Right ventricle myocardium inferior (tissue), 1 donor: ENCODE data around the gene TMEM184B. TPM values are rescaled to one million over a fixed set of nuclear protein-coding genes. Genes with fewer than 3 reads are reported as not detected.

ENCODE experiments used
- ATAC-seq: fragments of 200-7000 bp; cut with Tn5 transposase; one replicate; pipeline ENCODE4 v1.9.1; 2020; ENCODE audit warnings: mild to moderate bottlenecking, moderate library complexity
- DNase-seq: peaks from one replicate; pipeline ENCODE4 v3.0.0; 2021; ENCODE audit errors: missing footprints
- intact Hi-C: fragments of 100-400 bp; cut with DNase I; formaldehyde crosslinking; loops from one replicate; pipeline ENCODE4 v1.11.0; 2022
- total RNA-seq: library from RNA; stranded (reverse); fragmentation: NEBNext Ultra II Directional; extraction: Animal tissue kit (Norgen Biotek cat#: 25700); gene quantifications from one replicate; pipeline ENCODE4 v1.2.1, GENCODE V29; 2021
- donor health status: DM: no; HTN: yes; CAD: no; lungs with severe emphysema.

The TMEM184B gene
- total RNA-seq, 1 donor from 2014 or later: 43.1 TPM

DNA sequence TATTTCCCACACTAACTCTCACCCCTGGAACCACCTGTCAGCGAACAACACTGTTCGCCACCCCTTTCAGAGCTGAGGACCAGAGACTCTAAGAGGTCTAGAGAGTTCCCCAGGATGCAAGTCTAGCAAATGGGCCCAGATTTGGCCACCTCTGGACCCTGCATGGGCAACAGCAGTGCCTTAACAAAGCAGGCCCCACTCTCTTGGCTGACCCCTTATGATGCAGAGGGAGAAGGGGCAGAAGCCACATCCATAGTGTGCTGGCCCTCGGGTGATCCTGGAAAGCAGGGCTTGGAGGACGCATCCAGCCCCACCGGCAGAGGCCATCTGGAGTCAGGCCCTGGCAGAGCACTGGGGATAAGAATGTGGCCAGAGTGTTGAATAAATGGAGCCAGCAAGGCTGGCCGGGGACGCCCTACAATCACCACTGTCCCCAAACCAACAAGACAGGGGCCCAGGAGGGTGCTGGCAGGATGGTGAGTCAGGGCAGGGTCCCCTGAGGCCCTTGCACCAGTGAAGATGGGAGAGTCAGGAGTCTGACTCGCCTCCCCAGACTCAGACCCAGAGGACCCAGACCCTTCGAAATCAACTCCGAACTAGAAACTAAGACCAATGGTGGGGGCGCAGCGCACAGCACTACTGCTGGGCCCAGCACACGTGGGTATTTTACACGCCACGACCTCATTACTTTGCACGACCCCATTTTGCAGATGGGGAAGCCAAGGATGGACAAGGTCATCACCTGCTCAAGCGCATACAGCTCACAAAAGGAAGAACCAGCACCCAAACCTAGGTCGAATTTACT is 37.9 kb upstream of the TMEM184B start:
- peak; percentile 13 for ATAC-seq

DNA sequence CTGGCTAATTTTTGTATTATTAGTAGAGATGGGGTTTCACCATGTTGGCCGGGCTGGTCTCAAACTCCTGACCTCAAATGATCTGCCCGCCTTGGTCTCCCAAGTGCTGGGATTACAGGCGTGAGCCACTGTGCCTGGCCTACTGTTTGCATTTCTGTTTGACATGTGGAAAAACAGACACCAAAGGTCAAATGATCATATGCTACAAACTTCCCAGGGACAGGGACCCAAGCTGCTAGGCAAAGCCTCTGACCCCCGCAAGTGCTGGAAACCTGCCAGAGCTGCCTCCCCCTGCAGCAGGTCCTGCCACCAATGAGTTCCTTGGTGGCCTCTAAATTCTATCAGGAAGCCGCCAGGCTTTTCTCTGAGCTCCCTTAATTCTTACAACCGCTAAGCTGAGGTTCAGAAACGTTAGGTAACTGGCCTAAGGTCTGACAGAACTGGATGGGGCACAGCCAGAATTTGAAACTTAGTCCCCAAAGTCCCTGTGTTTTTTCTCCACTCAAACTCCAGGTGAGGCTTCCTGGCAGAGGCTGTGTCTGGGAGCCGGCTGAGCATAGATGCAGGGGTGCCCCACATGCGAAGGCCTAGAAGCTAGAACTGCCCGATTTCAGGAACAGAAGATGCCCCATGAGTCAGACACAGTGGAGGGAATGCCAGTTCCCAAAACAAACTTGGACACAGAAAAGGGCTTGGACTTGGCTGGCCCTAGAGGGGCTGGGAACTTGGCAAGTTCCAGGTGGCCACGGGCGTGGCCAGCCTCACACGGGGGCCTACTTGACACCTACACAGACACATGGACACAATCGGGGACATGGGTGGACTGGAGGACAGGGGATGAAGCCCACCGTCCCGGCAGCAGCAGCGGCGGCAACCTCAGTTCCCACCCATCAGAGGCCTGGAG is 37.1 kb upstream of the TMEM184B start:
- DNase-seq (no peak), ATAC-seq (peak; percentile 26)
- intact Hi-C loops: no loop called here

More for the DNA sequence above, 37.9 kb upstream of the TMEM184B start:
- intact Hi-C loops: no loop called here
- no peak for DNase-seq

DNA sequence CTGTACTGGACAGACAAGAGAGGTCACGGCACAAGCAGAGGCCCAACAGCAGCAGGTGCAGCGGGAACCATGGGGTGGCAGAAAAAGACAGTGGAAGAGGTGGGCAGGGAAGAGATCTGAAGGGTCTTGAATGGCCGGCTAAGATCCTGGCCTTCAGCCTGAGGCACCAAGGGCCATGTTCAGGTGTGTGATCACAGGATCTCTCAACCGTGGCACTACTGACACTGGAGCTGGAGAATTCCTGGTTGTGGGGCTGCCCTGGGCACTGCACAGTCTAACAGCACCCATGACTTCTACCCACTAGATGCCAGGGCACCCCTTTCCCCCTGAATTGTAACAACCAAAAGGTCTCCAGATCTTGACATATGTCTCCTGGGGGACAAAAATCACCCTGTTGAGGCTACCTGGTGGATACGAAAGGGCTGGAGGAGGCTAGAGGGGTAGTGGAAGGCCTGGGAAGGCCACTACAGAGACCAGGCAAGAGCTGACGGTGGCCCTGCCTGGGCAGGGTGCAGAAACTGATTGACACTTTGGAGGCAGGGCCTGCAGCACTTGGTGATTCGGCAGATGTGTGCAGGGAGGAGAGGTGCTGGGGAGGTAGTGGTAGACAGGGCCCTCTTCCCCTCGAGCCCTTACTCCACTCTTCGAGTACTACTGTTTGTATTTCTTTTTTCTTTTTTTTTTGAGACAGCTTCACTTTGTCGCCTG is 36.1 kb upstream of the TMEM184B start:
- DNase-seq (no peak), ATAC-seq (no peak)
- intact Hi-C loops: no loop called here

DNA sequence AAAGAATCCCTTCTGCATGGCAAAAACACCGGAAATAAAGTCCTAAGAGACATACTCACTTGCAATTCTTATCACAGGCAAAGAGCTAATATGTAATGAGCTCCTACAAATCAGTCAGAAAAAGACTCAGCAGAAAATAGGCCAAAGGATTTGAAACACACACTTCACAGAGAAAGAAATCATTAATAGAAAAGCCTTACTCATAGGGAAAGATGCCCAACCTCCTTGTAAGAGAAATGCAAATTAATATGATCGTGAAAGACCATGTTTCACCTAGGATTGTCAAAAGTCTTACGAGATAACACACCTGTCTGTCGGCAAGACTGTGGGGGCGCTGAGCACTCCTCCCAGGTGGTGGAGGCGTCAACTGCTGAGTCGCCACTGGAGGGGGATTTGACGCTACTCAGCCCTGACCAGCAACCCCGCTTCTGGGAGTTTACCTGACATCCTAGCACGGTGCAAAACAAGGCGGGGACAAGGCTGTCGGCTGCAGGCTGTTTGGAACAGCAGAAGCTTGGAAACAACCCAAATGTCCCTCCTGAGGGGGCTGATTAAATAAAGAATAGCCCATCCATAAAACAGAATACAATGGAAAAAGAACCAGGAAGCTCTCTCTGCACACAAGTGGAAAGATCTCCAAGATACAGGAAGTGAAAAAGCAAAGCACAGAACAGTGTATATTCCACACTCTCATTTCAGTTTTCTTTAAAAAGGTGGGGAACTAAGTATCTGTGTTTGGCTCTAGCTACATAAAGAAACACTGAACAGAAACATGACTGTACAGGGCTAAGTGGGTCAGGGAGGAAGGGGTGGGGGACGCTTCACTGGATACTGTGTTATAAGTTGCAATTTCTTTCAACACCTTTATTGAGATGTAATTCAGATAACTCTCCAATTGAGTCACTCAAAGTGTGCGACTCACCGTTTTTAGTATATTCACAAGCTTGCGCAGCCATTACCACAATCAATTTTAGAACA is 33.0 kb upstream of the TMEM184B start:
- peak; percentile 42 for ATAC-seq
- intact Hi-C loops: no loop called here
- DNase-seq: no peak

GRCh38 chr22:38304526-38304925 is 31.7 kb upstream of the TMEM184B start:
- DNase-seq (no peak), ATAC-seq (peak; percentile 37)
- intact Hi-C loops: no loop called here

DNA sequence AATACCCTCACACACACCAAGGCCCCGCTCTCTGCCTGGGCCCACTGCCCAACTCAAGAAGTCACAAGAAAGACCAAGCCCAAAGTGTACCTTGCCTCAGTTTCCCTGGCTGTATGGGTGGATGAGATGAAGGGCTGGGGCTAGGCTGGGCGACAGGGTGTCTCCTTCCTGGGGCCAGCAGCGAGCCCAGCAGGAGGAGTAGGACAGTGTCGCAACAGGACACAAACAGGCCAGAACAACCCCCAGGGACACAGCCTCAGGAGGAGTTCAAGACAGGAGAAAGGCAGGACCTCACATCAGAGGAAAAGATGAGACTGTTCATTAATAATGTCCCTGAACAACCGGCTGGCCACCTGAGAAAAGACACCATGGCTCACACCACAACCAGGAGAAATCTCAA is 31.2 kb upstream of the TMEM184B start:
- intact Hi-C loops: no loop called here
- no peak for DNase-seq
- ATAC-seq: no peak

DNA sequence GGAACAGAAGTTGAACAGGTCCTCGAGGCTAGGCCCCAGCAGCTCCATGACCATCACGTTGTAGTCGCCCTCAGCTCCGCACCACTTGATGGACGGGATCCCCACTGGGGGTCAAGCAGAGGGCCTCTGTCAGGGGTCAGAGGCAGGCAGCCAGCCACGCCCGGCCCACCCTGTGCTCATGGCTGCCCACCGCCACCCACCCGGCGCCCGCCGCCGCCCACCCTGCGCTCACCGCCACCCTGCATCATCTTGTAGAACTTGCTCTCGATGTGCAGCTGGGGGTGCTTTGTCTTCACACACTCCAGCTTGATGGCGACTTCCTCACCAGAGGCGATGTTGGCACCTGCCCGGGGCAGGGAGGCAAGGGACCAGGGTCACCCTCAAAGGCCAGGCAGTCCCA is 30.1 kb upstream of the TMEM184B start:
- ATAC-seq: no peak
- no peak for DNase-seq
- intact Hi-C loops: no loop called here

DNA sequence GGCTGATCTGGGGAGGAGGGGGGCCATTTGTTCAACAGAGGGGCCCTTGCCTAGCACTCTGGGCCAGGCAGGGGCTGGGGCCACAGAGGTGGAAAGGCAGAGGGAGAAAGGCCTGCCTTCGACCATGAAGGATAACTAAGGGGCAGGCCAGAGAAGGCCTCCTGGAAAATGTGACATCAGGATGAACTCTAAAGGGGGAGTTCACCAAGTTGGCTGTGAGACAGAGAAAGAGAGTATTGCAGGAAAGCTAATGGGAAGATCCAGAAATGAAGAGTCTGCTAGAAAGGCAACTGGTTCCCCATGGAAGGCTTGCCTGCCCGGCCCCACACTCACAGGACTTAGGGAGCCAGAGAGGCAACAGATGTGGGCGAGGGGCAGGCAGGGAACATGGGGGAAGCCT is 28.1 kb upstream of the TMEM184B start:
- DNase-seq: no peak
- intact Hi-C loops: no loop called here
- ATAC-seq: no peak

GRCh38 chr22:38300197-38300945 is 27.6 kb upstream of the TMEM184B start:
- intact Hi-C loops: no loop called here
- DNase-seq: no peak
- ATAC-seq: no peak

GRCh38 chr22:38299770-38300102 is 26.9 kb upstream of the TMEM184B start:
- DNase-seq: no peak
- intact Hi-C loops: no loop called here
- ATAC-seq: peak; percentile 42

- no peak for DNase-seq
- no peak for ATAC-seq
- intact Hi-C loops: no loop called here
Observed at GRCh38 chr22:38298312-38299005, 25.6 kb upstream of the TMEM184B start.

DNA sequence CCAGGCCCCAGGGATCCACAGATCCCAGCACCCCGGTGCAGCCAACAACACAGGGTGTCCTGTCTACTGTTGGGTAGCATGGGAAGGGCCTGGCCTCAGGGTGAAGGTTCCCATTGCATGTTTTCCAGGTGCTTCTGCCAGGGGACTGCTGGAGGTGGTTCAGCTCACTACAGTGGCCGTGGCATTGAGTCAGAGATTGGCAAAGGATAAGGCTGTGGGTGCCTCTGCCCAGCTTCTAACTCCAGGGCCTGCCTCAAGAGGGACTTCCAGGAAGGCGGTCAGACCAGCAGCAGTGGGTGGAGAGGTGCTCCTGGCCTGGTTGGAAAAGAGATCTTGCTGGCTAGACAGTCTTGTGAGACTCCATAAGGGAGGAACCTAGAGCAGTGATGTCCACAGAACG is 23.6 kb upstream of the TMEM184B start:
- ATAC-seq (no peak), DNase-seq (no peak)
- intact Hi-C loops: no loop called here

DNA sequence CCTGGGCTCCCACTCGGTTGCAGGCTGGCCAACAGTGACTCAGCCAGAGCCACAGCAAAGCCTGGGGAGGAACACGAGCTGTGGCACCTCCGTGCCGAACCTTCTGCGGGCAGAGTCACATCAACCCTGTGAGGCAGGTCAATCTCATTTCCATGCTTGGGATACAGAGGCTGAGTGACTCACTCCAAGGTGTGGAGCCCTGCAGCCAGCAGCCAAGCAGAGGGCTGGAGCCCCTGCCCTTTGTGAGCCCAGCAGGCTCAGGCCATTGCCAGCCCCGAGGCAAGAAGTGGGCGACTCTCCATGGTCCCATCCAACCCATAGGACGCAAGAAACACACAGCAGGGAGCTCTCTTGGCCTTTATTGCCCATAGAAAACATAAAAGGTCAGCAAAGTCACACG is 23.1 kb upstream of the TMEM184B start:
- intact Hi-C loops: no loop called here
- DNase-seq (peak; percentile 56), ATAC-seq (no peak)

DNA sequence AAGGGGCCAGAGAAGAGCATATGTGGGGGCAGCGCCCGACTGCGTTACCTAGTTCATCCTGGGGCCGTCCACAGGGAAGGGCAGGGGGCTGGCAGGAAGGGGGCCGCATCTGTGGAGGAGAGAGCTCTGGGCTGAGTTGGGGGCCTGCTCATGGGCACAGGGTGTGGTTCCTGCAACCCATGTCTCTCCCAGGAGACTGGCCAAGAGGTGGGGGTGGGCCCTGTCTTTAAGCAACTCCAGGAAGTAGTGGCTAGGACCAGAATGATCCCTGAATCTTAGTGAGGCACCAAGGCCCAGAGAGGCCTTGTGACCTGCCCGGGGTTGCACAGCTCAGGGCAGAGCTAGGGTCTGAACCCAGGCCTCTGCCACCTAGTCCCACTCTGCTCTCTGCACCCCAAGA is 22.5 kb upstream of the TMEM184B start:
- no peak for ATAC-seq
- intact Hi-C loops: no loop called here

GRCh38 chr22:38294193-38294592 is 21.4 kb upstream of the TMEM184B start:
- ATAC-seq (no peak), DNase-seq (no peak)
- intact Hi-C loops: no loop called here

More for the DNA sequence above, 22.5 kb upstream of the TMEM184B start:
- DNase-seq: no peak

DNA sequence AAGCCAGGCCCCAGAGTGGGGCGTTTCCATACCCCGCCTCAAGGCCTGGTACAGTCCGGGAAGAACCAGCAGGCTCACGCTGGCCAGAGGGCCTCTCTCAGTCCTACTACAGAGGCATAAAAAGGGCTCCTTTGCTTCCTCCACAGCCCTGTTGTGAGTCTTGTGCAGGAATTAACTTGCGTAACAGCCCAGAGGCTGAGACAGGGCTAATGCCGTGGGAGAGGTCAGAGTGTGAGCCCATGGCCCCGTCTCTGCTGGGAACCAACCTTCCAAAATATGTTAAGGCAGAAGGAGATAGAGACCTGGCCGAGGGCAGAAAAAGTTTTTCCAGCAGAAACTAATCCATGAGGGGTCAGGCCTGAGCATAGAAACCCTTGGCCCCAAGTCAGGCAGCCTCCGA is 19.9 kb upstream of the TMEM184B start:
- ATAC-seq (no peak), DNase-seq (no peak)
- intact Hi-C loops: no loop called here

DNA sequence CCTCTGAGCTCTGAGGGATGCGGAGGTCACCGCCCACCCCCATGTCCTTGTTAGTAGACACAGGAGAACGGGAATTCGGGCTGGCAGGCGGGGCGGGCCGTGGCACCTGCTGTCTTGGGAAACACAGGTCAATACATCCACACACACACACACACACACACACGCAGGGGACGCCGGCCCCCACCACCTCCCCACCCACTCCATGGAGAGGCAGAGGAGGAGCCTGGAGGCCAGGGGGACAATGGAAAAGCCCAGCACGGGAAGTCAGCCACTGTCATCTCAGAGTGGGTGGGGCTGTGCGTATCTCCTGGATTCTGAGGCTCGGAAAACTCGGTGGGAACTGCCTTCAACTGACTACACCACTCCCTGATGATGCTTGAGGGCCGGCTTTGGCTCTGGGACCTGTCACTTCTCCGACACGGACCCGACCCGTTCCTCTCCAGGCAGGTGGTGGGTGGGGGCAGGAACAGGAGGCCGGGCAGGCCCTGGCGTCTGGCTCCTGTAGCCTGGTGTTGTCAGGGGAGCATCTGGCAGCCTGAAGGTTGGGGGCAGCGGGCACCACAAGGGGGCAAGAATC is 18.5 kb upstream of the TMEM184B start:
- DNase-seq: no peak

More for the DNA sequence above, 18.5 kb upstream of the TMEM184B start:
- ATAC-seq: no peak
- intact Hi-C loops: no loop called here
